Neutrophil (primary cell): ENCODE measurements around the gene P2RY4.

ENCODE experiments used
- H3K27ac ChIP-seq: fragments of 200-600 bp; sonication (generic); 2 replicates; pipeline ENCODE4 v1.5.1; 2016; ENCODE audit warnings: mild to moderate bottlenecking, moderate library complexity
- H3K27me3 ChIP-seq: fragments of 200-600 bp; sonication (generic); 2 replicates; pipeline ENCODE4 v1.6.0; 2016; ENCODE audit warnings: mild to moderate bottlenecking
- H3K36me3 ChIP-seq: fragments of 200-600 bp; sonication (generic); 2 replicates; pipeline ENCODE4 v1.5.1; 2017
- H3K4me1 ChIP-seq, 2 experiments: fragments of 200-600 bp in 1 of 2; sonication (generic) in 1 of 2; 1 replicate in 1 of 2; 2 replicates in 1 of 2; pipeline versions ENCODE4 v1.5.1 to v1.6.1; 2013 to 2016; ENCODE audit warnings: low read depth in 1 of 2, low read length in 1 of 2, mild to moderate bottlenecking in 1 of 2, moderate library complexity in 1 of 2; ENCODE audit not compliant: control insufficient read depth in 1 of 2, insufficient read depth in 1 of 2
- H3K4me3 ChIP-seq, 2 experiments: fragments of 200-600 bp in 1 of 2; sonication (generic) in 1 of 2; 1 replicate in 1 of 2; 2 replicates in 1 of 2; pipeline ENCODE4 v1.5.1; 2013 to 2016; ENCODE audit warnings: low read depth in 1 of 2, low read length in 1 of 2, mild to moderate bottlenecking in 1 of 2, moderate library complexity in 1 of 2
- H3K9me3 ChIP-seq: fragments of 200-600 bp; sonication (generic); 2 replicates; pipeline ENCODE4 v1.5.1; 2016
- CTCF ChIP-seq: fragments of 200-600 bp; sonication (generic); IDR thresholded peaks from 2 replicates; pipeline ENCODE4 v1.5.1; 2016; ENCODE audit warnings: antibody characterized with exemption

The P2RY4 gene

GRCh38 chrX:70241501-70241900 is 18.5 kb downstream of the P2RY4 start:
- no peak overlapping the region for H3K4me3 ChIP-seq
- no peaks in the 10 kb centered on the region for H3K9me3 ChIP-seq
- no peak for TF ChIP-seq CTCF

GRCh38 chrX:70240751-70241150 is 19.3 kb downstream of the P2RY4 start:
- TF ChIP-seq CTCF, result no peak
- Histone ChIP-seq H3K36me3 (no peaks in the 10 kb centered on the region), H3K9me3 (no peaks in the 10 kb centered on the region), H3K27ac (no peak overlapping the region), H3K4me3 (no peak overlapping the region), H3K4me1 (no peaks in the 10 kb centered on the region), H3K27me3 (no peaks in the 10 kb centered on the region)

More at GRCh38 chrX:70241501-70241900, 18.5 kb downstream of the P2RY4 start:
- H3K4me1 ChIP-seq, result no peaks in the 10 kb centered on the region
- no peaks in the 10 kb centered on the region for H3K27me3 ChIP-seq
- no peak overlapping the region for H3K27ac ChIP-seq
- no peaks in the 10 kb centered on the region for H3K36me3 ChIP-seq

DNA sequence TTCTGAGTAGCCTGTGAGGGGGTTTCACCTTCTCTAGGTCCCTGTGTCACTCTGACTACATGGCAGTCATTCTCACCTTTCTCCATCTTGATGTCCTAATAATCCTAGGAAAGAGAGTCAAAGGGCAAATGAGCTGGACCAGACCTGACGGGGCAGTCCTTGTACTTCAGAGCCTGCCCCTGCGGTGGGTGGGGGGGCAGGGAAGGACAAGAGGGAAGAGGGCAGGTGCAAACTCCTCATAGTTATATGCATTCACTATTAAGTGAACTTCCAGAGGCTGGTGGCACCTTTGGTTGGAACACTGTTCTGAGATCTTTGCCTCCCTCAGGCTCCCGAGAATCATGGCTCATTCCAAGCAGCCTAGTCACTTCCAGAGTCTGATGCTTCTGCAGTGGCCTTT is 25.6 kb downstream of the P2RY4 start, which contains the start of gene AWAT1:
Gene AWAT1 (plus strand): TSS at position 301 of the 400 bp plus-strand sequence. CDS start 41 bp downstream, at position 342.
- no peaks in the 10 kb centered on the region for H3K36me3 ChIP-seq
- no peak for TF ChIP-seq CTCF
- H3K4me1 ChIP-seq, result no peaks in the 10 kb centered on the region
- H3K27ac ChIP-seq, result no peak within 1 kb of the TSS
- no peaks in the 10 kb centered on the region for H3K27me3 ChIP-seq
- H3K9me3 ChIP-seq, result no peaks in the 10 kb centered on the region
- no peak within 1 kb of the TSS for H3K4me3 ChIP-seq

DNA sequence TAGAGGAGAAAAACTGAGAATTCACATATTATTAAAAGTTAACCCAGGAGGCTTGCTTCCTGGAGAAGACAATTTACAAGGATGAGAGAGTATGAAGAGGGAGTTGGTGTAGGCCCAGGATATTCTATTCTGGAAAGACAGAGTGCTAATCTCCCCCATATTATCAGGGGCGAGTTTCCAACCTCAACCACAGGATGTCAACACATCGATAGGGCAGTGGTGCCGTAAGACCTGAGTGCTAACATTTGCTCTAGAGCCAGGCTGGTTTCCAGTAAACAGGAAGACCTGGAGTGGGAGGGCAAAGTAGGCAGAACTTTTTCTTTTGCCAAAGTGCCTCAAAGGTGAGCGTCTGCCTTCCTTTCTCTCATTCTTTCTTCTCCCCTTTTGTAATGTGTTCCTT is 28.3 kb downstream of the P2RY4 start:
- H3K4me3 ChIP-seq, result no peak overlapping the region
- TF ChIP-seq CTCF, result no peak
- H3K36me3 ChIP-seq, result no peaks in the 10 kb centered on the region
- H3K27ac ChIP-seq, result no peak overlapping the region
- H3K4me1 ChIP-seq, result no peaks in the 10 kb centered on the region
- H3K27me3 ChIP-seq, result no peaks in the 10 kb centered on the region
- H3K9me3 ChIP-seq, result no peaks in the 10 kb centered on the region

DNA sequence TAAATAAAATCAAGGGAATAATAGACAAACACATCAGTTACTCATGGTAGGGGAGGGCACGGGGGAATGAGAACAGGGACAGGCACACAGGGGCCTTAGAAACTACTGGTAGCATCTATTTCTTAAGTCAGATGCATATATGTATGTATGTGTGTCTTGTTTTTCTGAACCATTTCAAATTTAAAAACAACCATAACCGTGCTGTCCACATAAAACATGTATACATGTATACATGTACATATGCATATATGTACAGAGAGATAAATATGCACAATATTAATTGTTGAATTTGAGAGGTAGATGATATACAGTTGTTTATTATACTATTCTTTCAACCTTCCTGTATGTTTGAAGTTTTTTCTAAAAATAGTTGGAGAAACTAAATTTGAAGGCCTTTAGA is 33.3 kb downstream of the P2RY4 start:
- Histone ChIP-seq H3K36me3 (no peaks in the 10 kb centered on the region), H3K27me3 (no peaks in the 10 kb centered on the region), H3K9me3 (no peaks in the 10 kb centered on the region), H3K4me3 (no peak overlapping the region), H3K27ac (no peak overlapping the region), H3K4me1 (no peaks in the 10 kb centered on the region)
- no peak for TF ChIP-seq CTCF

GRCh38 chrX:70226048-70226447 is 34.0 kb downstream of the P2RY4 start:
- H3K36me3 ChIP-seq, result no peaks in the 10 kb centered on the region
- H3K9me3 ChIP-seq, result no peaks in the 10 kb centered on the region
- no peaks in the 10 kb centered on the region for H3K4me1 ChIP-seq
- no peak overlapping the region for H3K4me3 ChIP-seq
- no peak overlapping the region for H3K27ac ChIP-seq
- H3K27me3 ChIP-seq, result no peaks in the 10 kb centered on the region
- TF ChIP-seq CTCF, result no peak
